HEK293T (cell line): ENCODE data around the gene NOX3.

Source experiments
- ARNT ChIP-seq: fragments of 450-650 bp; IDR thresholded peaks from 2 replicates; pipeline ENCODE4 v1.6.1; 2017; ENCODE audit warnings: mild to moderate bottlenecking
- BHLHE40 ChIP-seq: fragments of 450-650 bp; IDR thresholded peaks from 2 replicates; pipeline ENCODE4 v1.6.1; 2016; ENCODE audit warnings: mild to moderate bottlenecking, moderate library complexity, borderline replicate concordance
- FOXM1 ChIP-seq: fragments of 450-650 bp; IDR thresholded peaks from 2 replicates; pipeline ENCODE4 v1.6.1; 2017; ENCODE audit warnings: mild to moderate bottlenecking, borderline replicate concordance
- NFRKB ChIP-seq: fragments of 450-650 bp; IDR thresholded peaks from 2 replicates; pipeline ENCODE4 v1.6.1; 2016; ENCODE audit warnings: mild to moderate bottlenecking, moderate library complexity
- SP1 ChIP-seq: fragments of 450-650 bp; IDR thresholded peaks from 2 replicates; pipeline ENCODE4 v1.6.1; 2017
- SUZ12 ChIP-seq: fragments of 450-650 bp; IDR thresholded peaks from 2 replicates; pipeline ENCODE4 v1.6.1; 2016; ENCODE audit warnings: mild to moderate bottlenecking
- TARDBP ChIP-seq: fragments of 450-650 bp; IDR thresholded peaks from 2 replicates; pipeline ENCODE4 v1.6.1; 2016

GRCh38 chr6:155498370-155498769, 42.7 kb upstream of the NOX3 start:
- TF ChIP-seq SUZ12 (no peak), TARDBP (no peak), SP1 (no peak), NFRKB (no peak), FOXM1 (no peak), BHLHE40 (no peak), ARNT (no peak)
